Stimulated activated CD8-positive, alpha-beta memory T cell treated with anti-CD3 and anti-CD28 coated beads, Interleukin-12 subunit alpha, Interleukin-12 subunit beta, amount 100 ng/mL, for 4 hours (primary cell): ENCODE measurements around the gene PPAT.
"Not testable (repeated sequence)": the region's sequence is repeated elsewhere in the genome, so short reads cannot be mapped to it uniquely, and the experiment has no call there.

Experiments
- DNase-seq: peaks from one replicate; pipeline ENCODE4 v3.0.0-alpha.2; 2020; ENCODE audit warnings: low read depth

PPAT gene

DNA sequence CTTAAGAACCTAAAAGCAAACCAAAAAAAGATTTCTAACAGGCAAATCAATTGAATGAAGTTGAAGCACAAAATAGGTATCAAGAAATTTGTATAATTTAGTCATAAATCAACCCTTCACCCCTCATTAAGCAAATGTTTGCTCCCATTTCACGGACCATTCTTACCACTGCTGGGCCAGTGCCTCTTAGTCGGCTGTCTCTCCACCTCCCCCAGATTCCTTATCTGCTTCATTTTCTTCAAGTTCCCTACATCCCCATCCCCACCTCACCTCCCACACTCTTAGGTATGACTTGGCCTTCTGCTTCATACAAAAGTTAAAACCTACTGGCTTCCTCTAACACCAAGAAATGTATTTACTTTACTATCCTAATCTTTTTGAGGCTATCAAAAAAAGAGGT, 60.0 kb downstream of the PPAT start:
- no peak for DNase-seq

DNA sequence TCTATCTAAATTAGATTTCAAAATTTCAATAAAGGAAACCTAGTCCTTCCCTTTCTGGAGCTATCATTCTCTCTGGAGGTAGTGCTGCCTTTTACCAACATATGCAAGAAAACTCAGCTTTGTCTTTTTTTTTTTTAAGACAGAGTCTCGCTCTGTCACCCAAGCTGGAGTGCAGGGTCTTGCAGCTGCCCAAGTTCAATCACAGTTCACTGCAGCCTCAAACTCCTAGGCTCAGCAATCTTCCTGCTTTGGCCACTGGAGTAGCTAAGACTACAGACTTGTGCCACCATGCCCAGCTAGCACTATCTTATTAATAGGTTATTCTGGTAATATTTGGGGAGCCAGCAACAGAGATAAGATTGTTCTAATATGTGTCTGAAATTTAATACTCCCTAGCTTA, 60.5 kb downstream of the PPAT start:
- no peak for DNase-seq

DNA sequence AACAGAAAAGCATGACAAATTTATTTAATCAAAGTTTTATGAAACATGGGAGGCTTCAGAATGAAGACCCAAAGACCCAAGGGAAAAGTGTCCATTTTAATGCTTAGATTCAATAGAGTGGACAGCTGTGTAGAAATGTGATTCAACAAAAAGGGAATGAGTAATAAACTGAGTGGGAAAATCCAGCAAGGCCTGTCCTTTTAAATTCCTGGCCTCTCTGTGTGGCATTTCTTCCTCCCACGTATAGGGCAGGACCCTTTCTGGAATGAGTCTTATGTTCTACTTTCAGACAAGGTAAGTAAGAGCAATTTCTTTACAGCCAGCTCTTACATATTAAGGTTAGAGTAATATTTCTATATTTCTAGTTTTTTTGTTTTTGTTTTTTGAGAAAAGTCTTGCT, 62.6 kb downstream of the PPAT start:
- no peak for DNase-seq

DNA sequence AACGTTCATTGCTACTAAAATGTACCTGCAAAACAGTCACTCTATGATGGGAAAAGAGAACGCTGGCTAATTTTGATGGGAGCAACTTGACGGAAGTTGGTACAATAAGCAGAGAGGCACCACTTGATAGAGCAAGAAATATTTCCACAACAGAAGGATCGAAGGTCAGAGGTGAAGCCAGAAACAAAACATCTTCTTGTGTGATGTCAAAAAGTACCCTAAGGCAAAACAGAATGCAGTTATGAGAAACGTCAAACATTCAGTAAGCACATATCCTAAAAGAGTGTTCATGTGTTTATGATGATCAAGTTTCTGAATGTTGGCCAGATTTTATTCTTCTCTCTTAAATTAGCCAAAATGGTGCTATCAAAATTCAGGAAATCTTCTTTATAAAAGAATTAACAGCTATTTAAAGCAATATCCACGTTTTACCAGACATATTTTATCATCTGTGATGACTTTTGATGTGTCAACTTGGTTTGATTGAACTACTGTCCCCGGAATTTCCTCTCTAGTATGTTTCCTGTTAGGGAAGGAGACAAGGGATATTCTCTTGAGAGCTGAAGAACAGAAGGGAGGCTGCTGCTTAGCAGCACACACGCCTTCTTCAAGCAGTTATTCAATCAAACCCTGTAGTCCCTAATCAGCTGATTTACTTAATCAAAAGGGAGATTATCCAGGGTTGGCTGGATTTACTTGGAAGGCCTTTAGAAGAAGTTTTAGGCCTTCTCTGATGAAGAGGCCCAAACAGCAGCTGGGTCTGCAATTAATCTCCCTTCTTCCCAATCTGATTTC, 63.8 kb downstream of the PPAT start:
- no peak for DNase-seq

DNA sequence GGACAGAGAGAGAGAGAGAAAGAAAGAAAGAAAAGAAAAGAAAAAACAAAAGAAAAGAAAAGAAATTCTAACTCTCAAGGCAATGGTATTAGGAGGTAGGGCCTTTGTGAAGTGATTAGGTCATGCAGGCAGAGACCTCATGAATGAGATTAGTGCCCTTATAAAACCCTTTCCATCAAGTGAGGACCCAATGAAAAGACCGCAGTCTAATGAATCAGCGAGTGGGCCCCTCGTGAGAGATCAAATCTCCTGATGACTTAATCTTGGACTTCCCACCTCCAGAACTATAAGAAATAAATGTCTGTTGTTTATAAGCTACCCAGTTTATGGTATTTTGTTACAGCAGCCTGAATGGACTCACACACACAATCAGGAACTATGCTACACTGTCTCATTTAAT, 65.0 kb downstream of the PPAT start:
- no peak for DNase-seq

DNA sequence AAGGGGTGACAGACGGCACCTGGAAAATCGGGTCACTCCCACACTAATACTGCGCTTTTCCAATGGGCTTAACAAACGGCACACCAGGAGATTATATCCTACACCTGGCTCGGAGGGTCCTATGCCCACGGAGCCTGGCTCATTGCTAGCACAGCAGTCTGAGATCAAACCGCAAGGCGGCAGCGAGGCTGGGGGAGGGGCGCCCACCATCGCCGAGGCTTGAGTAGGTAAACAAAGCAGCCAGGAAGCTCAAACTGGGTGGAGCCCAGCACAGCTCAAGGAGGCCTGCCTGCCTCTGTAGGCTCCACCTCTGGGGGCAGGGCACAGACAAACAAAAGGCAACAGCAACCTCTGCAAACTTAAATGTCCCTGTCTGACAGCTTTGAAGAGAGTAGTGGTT, 72.4 kb downstream of the PPAT start:
- not testable (repeated sequence) for DNase-seq

DNA sequence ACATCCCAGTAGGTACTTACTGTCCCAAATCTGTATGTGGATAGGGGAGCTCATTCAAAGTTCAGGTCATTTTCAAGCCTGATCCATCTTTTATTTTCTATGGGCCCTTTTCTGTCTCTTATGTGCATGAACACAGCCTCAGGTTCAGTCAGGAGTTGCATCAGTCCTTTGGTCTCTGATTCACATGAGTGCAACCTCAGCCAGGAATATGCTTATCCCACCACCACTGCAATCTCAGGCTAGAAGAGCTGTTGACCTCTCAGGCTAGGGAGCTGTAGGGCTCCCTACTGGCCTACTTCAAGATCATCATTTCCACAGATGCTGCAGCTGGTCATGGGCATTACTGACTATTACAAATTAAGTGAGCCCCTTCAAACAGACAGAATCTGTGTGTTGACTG, 75.3 kb downstream of the PPAT start:
- DNase-seq = no peak

DNA sequence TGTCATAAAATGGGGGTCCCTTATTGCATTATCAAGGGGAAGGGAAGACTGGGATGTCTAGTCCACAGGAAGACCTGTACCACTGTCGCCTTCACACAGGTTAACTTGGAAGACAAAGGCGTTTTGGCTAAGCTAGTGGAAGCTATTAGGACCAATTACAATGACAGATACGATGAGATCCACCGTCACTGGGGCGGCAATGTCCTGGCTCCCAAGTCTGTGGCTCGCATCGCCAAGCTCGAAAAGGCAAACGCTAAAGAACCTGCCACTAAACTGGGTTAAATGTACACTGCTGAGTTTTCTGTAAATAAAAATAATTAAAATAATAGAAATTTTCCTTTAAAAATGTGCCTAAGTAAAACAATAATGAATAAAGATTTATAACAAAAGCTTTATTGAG, 78.8 kb downstream of the PPAT start:
- DNase-seq = no peak

DNA sequence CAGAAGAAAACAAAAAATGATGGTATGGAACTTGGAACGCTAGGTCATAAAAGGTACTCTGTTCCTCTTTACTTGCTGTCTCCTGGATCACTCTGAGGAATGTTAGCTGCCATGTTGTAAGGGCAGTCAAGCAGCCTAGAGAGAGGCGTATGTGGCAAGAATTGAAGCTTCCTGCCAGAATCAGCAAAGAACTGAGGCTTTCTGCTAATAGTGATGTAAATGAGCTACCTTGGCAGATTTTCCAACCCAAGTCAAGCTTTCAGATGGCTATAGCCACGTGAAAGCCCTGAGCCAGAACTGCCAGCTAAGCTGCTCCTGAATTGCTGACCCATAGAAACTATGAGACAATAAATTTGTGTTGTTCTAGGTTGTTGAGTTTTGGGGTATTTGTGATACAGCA, 86.8 kb downstream of the PPAT start:
- no peak for DNase-seq

DNA sequence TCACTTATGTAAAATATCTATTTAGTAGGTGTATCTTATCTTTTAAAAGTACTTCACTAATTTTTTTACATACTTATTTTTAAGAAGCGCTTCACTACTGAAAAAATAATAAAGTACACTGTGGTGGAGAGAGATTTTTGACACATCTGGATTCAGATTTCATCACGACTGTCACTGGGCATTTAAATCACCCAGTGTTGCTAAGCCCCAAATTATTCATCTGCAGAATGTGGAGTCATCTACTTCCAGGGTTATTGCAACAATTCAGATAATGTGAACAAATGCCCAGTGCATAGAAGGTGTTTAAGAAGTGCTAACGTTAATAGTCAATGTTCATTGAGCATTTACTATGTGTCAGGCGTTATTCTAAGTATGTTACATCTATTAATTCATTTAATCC, 90.0 kb downstream of the PPAT start:
- no peak for DNase-seq
